ENCODE measurements around the gene GBX2.
"Not testable (repeated sequence)": the region's sequence is repeated elsewhere in the genome, so short reads cannot be mapped to it uniquely, and the experiment has no call there.

The GBX2 gene

GRCh38 chr2:236156095-236156859 is 11.9 kb downstream of the GBX2 start:
- DNase-seq (ENCODE audit: low read depth): no peak

GRCh38 chr2:236155406-236155805 is 12.8 kb downstream of the GBX2 start:
- DNase-seq (ENCODE audit: low read depth): no peak

DNA sequence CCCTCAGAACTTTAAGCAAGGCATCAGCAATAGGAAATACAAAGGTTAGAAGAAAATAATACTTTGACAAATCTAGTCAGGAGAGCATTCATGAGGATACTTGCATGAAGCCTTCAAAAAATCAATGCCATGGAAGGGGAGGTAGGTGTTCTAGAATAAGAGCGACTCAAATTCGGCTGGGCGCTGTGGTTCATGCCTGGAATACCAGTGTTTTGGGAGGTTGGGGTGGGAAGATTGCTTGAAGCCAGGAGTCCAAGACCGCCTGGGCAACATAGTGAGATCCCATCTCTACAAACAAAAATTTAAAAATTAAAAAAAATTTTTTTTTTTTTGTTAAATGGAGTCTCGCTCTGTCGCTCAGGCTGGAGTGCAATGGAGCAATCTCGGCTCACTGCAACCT is 21.8 kb downstream of the GBX2 start:
- no peak for DNase-seq (ENCODE audit: low read depth)

GRCh38 chr2:236143811-236144210 is 24.4 kb downstream of the GBX2 start:
- no peak for DNase-seq (ENCODE audit: low read depth)

GRCh38 chr2:236141616-236142015 is 26.6 kb downstream of the GBX2 start:
- DNase-seq (ENCODE audit: low read depth): not testable (repeated sequence)

- no peak for DNase-seq (ENCODE audit: low read depth)
Observed at GRCh38 chr2:236137066-236137465, 31.1 kb downstream of the GBX2 start.

- DNase-seq (ENCODE audit: low read depth): no peak
Observed at GRCh38 chr2:236136538-236136937, 31.6 kb downstream of the GBX2 start.

DNA sequence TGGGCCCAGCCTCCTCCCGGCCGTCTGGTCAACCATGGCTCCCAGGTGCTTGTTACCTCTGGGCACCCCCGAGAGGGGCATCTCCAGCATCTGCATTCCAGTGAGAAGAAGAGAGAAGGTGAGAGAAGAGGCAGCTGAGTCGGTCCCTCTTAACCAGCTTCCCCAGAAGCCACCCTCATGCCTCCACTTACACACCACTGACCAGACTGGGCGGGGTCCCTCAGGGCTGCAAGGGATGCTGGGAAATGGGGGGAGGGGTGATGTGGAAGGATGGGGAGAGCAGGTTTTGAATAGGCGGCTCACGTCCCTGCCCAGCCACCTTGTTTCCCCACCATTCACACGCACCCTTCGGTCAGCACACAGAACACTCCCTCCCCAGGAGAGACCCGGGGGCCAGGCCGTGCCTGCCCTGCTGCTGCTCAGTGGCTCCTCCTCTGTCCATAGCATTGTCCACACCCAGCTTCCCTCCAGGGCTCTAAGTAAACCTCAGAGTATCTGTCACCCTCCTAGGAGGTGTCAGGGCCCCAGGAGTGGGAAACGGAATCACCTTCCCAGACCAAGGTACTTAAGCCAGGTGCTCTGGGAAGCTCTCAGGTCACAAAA is 34.7 kb downstream of the GBX2 start:
- DNase-seq (ENCODE audit: low read depth): no peak

DNA sequence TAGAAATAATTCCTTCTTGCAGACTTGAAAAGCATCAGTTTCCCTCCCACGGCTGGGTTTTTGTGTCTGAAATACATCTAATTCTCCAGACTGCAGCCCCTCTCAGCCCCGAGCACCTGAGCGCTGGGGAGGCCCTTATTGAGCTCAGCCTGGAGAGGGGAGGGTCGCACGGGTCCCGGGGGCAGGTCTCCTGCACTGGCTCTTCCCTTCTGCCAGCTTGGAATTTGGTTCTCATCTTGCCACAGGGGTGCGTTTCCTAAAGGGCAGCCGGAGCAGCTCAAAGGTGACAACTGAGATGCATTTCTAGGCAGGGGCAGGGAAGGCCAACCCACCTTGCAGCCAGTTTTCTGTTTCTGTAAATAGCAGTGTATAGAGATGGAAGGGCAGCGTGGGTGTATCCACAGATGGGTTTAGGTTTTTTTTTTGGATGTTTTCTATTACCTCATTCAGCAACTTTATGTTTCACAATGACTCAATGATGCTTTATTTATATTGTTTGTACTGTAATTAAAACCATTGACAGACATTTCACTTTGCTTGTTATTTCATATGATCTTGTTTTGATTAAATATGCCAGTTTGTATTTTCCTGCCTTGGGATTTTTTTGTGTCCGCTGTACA is 37.0 kb downstream of the GBX2 start:
- no peak for DNase-seq (ENCODE audit: low read depth)

- DNase-seq (ENCODE audit: low read depth): no peak
Observed at GRCh38 chr2:236130349-236130998, 37.7 kb downstream of the GBX2 start.

GRCh38 chr2:236129935-236130334 is 38.3 kb downstream of the GBX2 start:
- DNase-seq (ENCODE audit: low read depth): no peak

- no peak for DNase-seq (ENCODE audit: low read depth)
Observed at GRCh38 chr2:236128321-236128720, 39.9 kb downstream of the GBX2 start.

DNA sequence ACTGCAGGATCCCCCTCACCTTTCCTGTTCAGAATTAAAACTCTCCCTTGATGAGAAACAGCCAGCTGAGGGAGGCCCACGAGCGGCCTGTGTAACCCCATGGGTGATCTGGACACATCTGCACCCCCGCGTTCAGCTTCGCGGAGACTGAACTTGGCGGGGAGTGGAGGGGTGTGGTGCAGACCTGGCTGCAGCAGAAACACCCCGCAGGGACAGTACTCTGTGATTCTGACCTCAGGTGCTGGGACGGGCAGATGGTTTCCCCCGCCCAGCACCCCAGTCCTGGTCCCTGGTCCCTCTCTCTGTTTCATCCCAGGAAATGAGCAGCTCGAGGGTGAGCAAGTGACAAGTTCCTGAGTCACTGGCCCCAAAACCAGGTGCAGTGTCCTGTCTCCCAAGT is 41.2 kb downstream of the GBX2 start:
- DNase-seq (ENCODE audit: low read depth): no peak

GRCh38 chr2:236125541-236125940 is 42.6 kb downstream of the GBX2 start:
- DNase-seq (ENCODE audit: low read depth): no peak

DNA sequence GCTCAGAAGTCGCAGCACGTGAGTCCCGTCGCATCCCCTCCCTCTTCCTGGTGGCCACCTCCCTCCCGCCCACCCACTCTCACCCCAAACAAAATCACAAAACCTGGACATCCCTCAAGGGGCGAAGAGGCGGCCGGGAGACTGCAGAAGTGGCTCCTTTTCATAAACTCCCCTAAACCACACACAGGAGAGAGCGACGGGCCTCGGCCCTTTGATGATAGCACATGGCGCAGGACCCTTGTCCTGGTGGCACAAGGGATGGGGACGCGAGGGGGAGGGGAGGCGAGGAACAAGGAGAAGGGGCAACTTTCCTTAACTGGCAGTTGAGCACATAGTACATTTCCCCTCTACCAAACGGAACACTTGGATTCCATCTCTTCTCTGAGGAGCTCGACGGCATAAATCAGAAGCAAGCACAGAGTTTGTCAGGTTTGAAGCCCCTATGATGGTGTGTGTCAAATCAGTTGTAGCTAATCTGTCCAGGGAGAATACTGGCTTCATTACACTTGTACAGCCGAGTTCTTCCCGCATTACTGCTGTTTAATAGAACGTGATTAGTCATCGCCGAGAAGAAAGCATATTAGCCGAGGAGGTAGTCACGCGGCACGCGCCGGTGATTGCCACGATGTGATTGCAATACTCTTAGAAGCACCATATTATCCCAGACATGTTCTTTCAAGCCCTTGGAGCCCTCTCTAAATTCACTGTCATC is 43.8 kb downstream of the GBX2 start:
- no peak for DNase-seq (ENCODE audit: low read depth)

GRCh38 chr2:236123716-236124115 is 44.5 kb downstream of the GBX2 start:
- DNase-seq (ENCODE audit: low read depth): no peak

DNA sequence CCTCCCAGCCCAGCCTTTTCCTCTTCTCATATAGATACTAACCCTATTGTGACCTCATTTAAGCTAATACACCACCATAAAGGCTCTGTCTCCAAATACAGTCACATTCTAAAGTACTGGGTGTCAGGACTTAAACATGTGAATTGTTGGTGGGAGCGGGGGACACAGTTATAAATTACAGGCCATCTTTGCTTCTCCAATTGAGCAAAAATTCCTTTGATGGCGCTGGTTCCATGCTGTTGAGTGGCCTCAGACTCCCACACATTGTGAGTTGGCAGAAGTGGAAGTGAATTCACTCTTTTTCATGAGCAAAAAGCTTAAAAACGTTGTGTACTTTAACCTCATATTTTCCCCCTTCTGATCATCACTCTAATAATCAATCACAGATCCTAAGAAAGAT is 46.0 kb downstream of the GBX2 start:
- no peak for DNase-seq (ENCODE audit: low read depth)

DNA sequence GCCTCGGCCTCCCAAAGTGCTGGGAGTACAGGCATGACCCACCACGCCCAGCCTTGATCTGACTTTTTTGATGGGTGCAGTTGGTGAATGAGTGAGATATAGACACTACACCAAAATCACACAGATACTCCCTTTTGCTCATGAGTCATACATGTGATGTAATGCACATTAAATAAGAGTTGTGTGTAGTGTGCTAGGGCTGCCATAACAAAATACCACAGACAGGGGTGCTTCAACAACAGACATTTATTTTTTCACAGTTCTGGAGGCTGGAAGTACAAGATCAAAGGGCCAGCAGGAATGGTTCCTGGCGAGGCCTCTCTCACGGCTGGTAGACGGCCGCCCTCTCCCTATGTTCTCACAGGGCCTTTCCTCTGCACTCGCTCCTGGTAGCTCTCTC is 46.6 kb downstream of the GBX2 start:
- DNase-seq (ENCODE audit: low read depth): no peak

DNA sequence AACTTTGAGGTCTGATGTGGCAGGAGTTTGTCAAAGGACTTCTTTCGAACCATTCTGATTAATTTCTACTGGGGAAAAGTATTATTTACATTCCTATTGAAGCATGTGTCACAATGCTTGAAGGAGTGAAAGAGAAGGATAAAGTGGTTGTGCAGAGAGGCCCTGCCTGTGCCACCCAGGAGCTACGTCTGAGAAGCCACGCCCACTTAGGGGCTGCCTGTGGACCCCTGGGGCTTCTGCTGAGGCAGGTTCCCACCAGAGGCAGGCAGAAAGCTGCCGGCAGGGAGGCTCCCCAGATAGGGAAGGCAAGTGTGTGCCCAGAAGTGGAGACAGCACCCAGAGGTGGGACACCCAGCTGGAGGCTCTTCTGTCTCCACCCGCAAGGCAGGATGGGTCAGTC is 47.4 kb downstream of the GBX2 start:
- no peak for DNase-seq (ENCODE audit: low read depth)

DNA sequence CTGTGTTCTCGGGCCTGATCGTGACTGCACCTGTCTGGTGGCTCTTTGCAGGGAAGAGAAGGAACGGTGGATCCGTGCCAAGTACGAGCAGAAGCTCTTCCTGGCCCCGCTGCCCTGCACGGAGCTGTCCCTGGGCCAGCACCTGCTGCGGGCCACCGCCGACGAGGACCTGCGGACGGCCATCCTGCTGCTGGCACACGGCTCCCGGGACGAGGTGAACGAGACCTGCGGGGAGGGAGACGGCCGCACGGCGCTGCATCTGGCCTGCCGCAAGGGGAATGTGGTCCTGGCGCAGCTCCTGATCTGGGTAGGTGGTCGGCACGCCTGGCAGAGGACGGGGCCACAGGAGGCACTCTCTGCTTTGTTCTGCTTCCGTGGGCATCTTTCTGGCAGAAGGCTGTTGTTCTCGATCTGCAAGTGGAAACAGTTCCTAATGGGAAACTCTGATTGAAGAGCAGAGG is 48.0 kb downstream of the GBX2 start:
- no peak for DNase-seq (ENCODE audit: low read depth)

GRCh38 chr2:236119476-236119875 is 48.7 kb downstream of the GBX2 start:
- no peak for DNase-seq (ENCODE audit: low read depth)

GRCh38 chr2:236119003-236119402 is 49.2 kb downstream of the GBX2 start:
- DNase-seq (ENCODE audit: low read depth): no peak

Data from stimulated activated CD8-positive, alpha-beta memory T cell treated with anti-CD3 and anti-CD28 coated beads, Interleukin-12 subunit alpha, Interleukin-12 subunit beta, amount 100 ng/mL, for 4 hours (primary cell).